ENCODE data around the gene PSMD14. TPM values are rescaled to one million over a fixed set of nuclear protein-coding genes. Genes with fewer than 3 reads are reported as not detected.

The PSMD14 gene
- total and polyA plus RNA-seq, 2 donors (not counting 1 experiment from before 2014, with no cell fraction given), result 7.4 to 27.0 TPM

- CTCF ChIA-PET, result interaction anchor here (0.6 to 4.9 kb wide), 5 partner anchors 9 to 1083 kb away, joined by 3 to 55 read pairs (median 4); no protein-coding TSS in a partner anchor
Measured at GRCh38 chr2:161269111-161269510, 39.1 kb upstream of the PSMD14 start.

GRCh38 chr2:161273038-161273760, 35.0 kb upstream of the PSMD14 start:
- no peaks in the 10 kb centered on the region for H3K9me3 ChIP-seq (ENCODE audit: control extremely low read depth in 1 of 3, control insufficient read depth in 2 of 3, insufficient read depth in 1 of 3, low read length in 2 of 3)
- DNase-seq (peak; percentile 76), ATAC-seq (ENCODE audit: low read depth) (peak; percentile 39)
- H3K4me3 ChIP-seq (ENCODE audit: control extremely low read depth in 1 of 5, extremely low read depth in 1 of 5, insufficient read depth in 1 of 5, low read depth in 2 of 5, low read length in 4 of 5), result no peak overlapping the region
- no peak overlapping the region for H2AFZ ChIP-seq (ENCODE audit: insufficient read depth, low read depth, low read length, poor library complexity, severe bottlenecking)
- no peak overlapping the region for H3K27ac ChIP-seq (ENCODE audit: low read length in 2 of 2)
- intact Hi-C loops (cut with micrococcal nuclease), result loop anchor here (1.0 to 10.0 kb wide), 5 partner anchors 36 to 948 kb away; partner anchors contain the start of gene PSMD14
- ChIA-PET POLR2A (no interaction called here), CTCF (interaction anchor here (0.9 to 5.1 kb wide), 18 partner anchors 8 to 1163 kb away, joined by 3 to 74 read pairs (median 4); partner anchors contain the start of gene PSMD14)
- H3K4me2 ChIP-seq (replicated peaks; ENCODE audit: low read depth, low read length, poor library complexity, severe bottlenecking), result no peak overlapping the region
- H3K36me3 ChIP-seq (replicated peaks in 1 of 2; ENCODE audit: control extremely low read depth in 1 of 2, control insufficient read depth in 1 of 2, extremely low read depth in 1 of 2, insufficient read depth in 2 of 2, low read length in 1 of 2), result no peaks in the 10 kb centered on the region
- H3K9me3 Mint-ChIP-seq (ENCODE audit: insufficient read depth), result no peaks in the 10 kb centered on the region
- H3K4me3 Mint-ChIP-seq, result no peak overlapping the region
- no peak overlapping the region for H3K27ac Mint-ChIP-seq
- no peak overlapping the region for H3K9ac ChIP-seq (ENCODE audit: low read length)
- H4K20me1 ChIP-seq (ENCODE audit: control insufficient read depth, insufficient read depth, low read length, poor library complexity, severe bottlenecking), result no peaks in the 10 kb centered on the region
- H3K4me1 Mint-ChIP-seq, result no peaks in the 10 kb centered on the region
- no peaks in the 10 kb centered on the region for H3K79me2 ChIP-seq (ENCODE audit: control insufficient read depth, insufficient read depth, low read length)
- no peak for TF ChIP-seq EZH2 (IDR thresholded peaks at IDR 0.05; ENCODE audit: borderline replicate concordance, insufficient read depth, low read depth, low read length, poor library complexity, severe bottlenecking)
- TF ChIP-seq, protein P1, sequence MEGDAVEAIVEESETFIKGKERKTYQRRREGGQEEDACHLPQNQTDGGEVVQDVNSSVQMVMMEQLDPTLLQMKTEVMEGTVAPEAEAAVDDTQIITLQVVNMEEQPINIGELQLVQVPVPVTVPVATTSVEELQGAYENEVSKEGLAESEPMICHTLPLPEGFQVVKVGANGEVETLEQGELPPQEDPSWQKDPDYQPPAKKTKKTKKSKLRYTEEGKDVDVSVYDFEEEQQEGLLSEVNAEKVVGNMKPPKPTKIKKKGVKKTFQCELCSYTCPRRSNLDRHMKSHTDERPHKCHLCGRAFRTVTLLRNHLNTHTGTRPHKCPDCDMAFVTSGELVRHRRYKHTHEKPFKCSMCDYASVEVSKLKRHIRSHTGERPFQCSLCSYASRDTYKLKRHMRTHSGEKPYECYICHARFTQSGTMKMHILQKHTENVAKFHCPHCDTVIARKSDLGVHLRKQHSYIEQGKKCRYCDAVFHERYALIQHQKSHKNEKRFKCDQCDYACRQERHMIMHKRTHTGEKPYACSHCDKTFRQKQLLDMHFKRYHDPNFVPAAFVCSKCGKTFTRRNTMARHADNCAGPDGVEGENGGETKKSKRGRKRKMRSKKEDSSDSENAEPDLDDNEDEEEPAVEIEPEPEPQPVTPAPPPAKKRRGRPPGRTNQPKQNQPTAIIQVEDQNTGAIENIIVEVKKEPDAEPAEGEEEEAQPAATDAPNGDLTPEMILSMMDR (IDR thresholded peaks at IDR 0.05), result peak; percentile 98
- no CpG with 5 or more reads among the region's 5 CpGs for WGBS (ENCODE audit: insufficient coverage)
- no peaks in the 10 kb centered on the region for H3K4me1 ChIP-seq (ENCODE audit: control insufficient read depth in 2 of 2, insufficient read depth in 2 of 2, low read length in 2 of 2)
- no peaks in the 10 kb centered on the region for H3K27me3 ChIP-seq (replicated peaks in 1 of 4; ENCODE audit: control extremely low read depth in 1 of 4, control insufficient read depth in 3 of 4, insufficient read depth in 4 of 4, low read length in 3 of 4)
- no peaks in the 10 kb centered on the region for H3K27me3 Mint-ChIP-seq

More at GRCh38 chr2:161269111-161269510, 39.1 kb upstream of the PSMD14 start:
- no peaks in the 10 kb centered on the region for H3K4me1 Mint-ChIP-seq
- H3K27me3 ChIP-seq (replicated peaks in 1 of 4; ENCODE audit: control extremely low read depth in 1 of 4, control insufficient read depth in 3 of 4, insufficient read depth in 4 of 4, low read length in 3 of 4), result no peaks in the 10 kb centered on the region
- DNase-seq (no peak), ATAC-seq (ENCODE audit: low read depth) (no peak)
- intact Hi-C loops (cut with micrococcal nuclease), result no loop called here
- no peaks in the 10 kb centered on the region for H3K27me3 Mint-ChIP-seq
- no peak overlapping the region for H3K9ac ChIP-seq (ENCODE audit: low read length)
- no peak overlapping the region for H3K27ac ChIP-seq (ENCODE audit: low read length in 2 of 2)
- no peak overlapping the region for H3K4me3 ChIP-seq (ENCODE audit: control extremely low read depth in 1 of 5, extremely low read depth in 1 of 5, insufficient read depth in 1 of 5, low read depth in 2 of 5, low read length in 4 of 5)
- TF ChIP-seq, protein P1 (IDR thresholded peaks at IDR 0.05), result no peak
- H3K27ac Mint-ChIP-seq, result no peak overlapping the region
- POLR2A ChIA-PET, result no interaction called here
- 92% methylated on average over 2 of the region's 3 CpGs for WGBS (ENCODE audit: insufficient coverage)
- H4K20me1 ChIP-seq (ENCODE audit: control insufficient read depth, insufficient read depth, low read length, poor library complexity, severe bottlenecking), result no peaks in the 10 kb centered on the region
- no peaks in the 10 kb centered on the region for H3K4me1 ChIP-seq (ENCODE audit: control insufficient read depth in 2 of 2, insufficient read depth in 2 of 2, low read length in 2 of 2)
- H3K4me2 ChIP-seq (replicated peaks; ENCODE audit: low read depth, low read length, poor library complexity, severe bottlenecking), result no peak overlapping the region
- H3K4me3 Mint-ChIP-seq, result no peak overlapping the region
- H2AFZ ChIP-seq (ENCODE audit: insufficient read depth, low read depth, low read length, poor library complexity, severe bottlenecking), result no peak overlapping the region
- H3K9me3 Mint-ChIP-seq (ENCODE audit: insufficient read depth), result no peaks in the 10 kb centered on the region
- no peaks in the 10 kb centered on the region for H3K79me2 ChIP-seq (ENCODE audit: control insufficient read depth, insufficient read depth, low read length)
- H3K36me3 ChIP-seq (replicated peaks in 1 of 2; ENCODE audit: control extremely low read depth in 1 of 2, control insufficient read depth in 1 of 2, extremely low read depth in 1 of 2, insufficient read depth in 2 of 2, low read length in 1 of 2), result no peaks in the 10 kb centered on the region
- H3K9me3 ChIP-seq (ENCODE audit: control extremely low read depth in 1 of 3, control insufficient read depth in 2 of 3, insufficient read depth in 1 of 3, low read length in 2 of 3), result no peaks in the 10 kb centered on the region

Measured in B cell (primary cell).